Brain pericyte (primary cell): ENCODE data around the gene KLF5.
A peak's percentile ranks its signal among the peaks of the same experiment; 100 is the strongest.
"Not testable (repeated sequence)": the region's sequence is repeated elsewhere in the genome, so short reads cannot be mapped to it uniquely, and the experiment has no call there.

Experiments
- DNase-seq: peaks from one replicate; pipeline ENCODE4 v3.0.0-alpha.2; 2012; ENCODE audit warnings: low read depth, low spot score

The KLF5 gene

DNA sequence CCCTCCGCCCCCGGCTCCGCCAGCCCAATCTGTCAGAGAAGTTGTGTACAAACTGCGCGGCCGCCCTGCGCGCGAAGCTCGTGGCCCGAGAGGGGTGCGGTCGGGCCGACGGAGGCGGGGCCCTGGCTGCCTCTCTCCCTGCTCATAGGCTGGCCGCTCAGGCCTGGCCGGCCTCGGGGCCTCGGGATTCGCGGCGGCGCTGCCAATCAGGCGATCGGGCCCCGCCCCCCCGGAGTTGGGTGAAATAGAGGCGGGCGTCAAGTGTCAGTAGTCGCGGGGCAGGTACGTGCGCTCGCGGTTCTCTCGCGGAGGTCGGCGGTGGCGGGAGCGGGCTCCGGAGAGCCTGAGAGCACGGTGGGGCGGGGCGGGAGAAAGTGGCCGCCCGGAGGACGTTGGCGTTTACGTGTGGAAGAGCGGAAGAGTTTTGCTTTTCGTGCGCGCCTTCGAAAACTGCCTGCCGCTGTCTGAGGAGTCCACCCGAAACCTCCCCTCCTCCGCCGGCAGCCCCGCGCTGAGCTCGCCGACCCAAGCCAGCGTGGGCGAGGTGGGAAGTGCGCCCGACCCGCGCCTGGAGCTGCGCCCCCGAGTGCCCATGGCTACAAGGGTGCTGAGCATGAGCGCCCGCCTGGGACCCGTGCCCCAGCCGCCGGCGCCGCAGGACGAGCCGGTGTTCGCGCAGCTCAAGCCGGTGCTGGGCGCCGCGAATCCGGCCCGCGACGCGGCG lies at the start of gene KLF5:
TSS of gene KLF5 (plus strand) at position 270 of the 724 bp plus-strand sequence. CDS start at position 593, 323 bp downstream.
- peak; percentile 60 for DNase-seq

DNA sequence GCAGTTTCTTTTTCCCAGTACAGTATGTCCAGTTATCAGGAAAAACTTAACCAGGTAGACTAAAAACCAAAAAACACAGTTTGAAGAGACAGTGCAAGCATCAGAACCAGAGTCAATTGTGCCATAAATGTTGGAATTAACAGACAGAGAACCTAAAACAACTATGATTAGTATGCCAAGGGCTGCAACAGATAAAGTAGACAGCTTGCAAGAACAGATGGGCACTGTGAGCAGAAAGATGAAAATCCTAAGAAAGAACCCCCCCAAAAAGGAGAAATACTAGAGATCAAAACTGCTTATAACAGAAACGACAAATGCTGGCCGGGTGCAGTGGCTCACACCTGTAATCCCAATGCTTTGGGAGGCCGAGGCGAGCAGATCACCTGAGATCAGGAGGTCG lies 47.1 kb upstream of the KLF5 start:
- no peak for DNase-seq

GRCh38 chr13:73015805-73016204 lies 43.0 kb upstream of the KLF5 start:
- DNase-seq = no peak

DNA sequence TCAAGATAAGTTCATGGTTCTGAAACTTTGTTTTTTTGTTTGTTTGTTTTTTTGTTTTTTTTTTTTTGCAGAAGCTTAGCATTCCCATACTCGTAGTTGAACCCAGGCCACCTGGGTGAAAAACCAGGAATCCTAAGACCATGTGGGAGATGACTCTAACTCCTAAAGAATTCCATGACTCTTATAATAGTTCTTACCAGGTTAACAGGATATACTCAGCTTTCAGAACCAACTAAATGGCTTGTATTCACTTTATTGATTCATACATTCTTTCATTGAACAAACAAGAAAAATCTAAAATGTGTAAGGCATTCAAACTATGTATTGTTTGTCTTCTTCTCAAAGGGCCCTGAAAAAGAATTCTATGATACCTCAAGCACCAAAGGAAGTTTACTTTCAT lies 40.5 kb upstream of the KLF5 start:
- no peak for DNase-seq

GRCh38 chr13:73025217-73026012 lies 33.4 kb upstream of the KLF5 start:
- DNase-seq = no peak

DNA sequence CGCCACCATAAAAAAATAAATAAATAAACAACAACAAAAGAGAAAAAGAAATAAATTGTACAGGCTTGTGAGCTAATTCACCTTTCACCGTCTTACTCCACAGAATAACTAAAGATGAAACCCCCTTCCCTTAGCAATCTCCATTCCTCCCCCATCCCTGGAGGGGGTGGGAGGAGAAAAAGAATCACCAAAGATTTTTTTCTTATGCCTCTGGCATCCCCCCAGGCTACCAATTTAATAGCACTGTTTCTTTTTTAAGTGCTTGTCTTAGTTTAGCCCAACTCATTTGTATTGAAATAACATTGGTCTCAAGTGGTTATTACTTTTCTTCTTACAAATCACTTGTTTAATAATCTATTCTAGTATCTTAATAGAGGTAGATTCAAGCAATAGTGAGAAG lies 23.9 kb upstream of the KLF5 start:
- DNase-seq = no peak

DNA sequence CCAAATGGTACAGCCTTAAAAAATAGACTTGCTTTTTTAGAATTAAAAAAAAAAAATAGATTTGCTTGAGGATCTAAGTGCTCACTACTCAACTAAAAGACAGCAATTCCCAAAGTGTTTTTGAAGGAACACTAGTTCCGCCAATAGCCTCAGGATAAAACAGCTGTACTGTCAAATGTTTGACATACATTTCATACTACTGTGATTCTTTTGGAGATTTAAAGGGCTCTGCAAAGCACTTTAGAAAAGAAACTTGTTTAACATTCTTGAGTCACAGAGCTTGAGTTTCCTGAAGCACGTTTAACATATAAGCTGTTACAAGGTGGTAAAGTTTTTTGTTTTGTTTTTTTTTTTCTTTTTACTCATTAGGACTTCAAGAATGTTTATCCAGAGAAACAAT lies 23.1 kb upstream of the KLF5 start:
- no peak for DNase-seq

DNA sequence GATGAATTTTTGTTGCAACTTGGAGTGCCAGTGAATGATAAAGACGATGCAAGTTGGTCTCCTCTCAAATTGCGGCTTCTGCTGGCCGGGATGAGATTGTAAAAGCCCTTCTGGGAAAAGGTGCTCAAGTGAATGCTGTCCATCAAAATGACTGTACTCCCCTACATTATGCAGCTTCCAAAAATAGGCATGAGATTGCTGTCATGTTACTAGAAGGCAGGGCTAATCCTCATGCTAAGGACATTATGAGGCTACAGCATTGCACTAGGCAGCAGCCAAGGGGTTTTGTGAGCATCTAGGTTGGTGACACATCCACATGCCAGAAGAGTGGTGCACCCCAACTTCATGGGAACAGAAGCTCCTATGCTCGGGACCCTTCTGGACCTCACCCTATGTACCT lies 22.2 kb upstream of the KLF5 start:
- DNase-seq = no peak

- no peak for DNase-seq
Observed at GRCh38 chr13:73038064-73038463, 20.7 kb upstream of the KLF5 start.

GRCh38 chr13:73039201-73040108 lies 19.4 kb upstream of the KLF5 start:
- DNase-seq = no peak

DNA sequence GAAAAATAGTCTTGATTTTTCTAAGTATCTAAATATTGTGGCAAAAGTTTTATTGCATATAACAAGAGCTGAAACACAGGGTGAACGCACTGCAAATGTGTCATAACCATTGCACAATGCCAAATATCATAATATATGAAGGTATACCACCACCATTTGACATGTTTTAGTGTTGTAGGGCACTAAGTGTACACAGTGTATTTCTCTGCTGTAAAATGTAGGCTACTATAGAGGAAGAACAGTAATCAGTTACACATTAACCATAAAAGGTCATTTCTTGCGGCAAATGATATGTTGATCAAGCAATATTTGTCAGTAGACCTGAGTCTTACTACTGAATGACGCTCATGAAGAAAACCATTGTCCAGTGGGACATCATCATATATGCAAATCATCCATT lies 18.3 kb upstream of the KLF5 start:
- no peak for DNase-seq

- no peak for DNase-seq
Observed at GRCh38 chr13:73040968-73041596, 17.7 kb upstream of the KLF5 start.

- no peak for DNase-seq
Observed at GRCh38 chr13:73045031-73045430, 13.8 kb upstream of the KLF5 start.

DNA sequence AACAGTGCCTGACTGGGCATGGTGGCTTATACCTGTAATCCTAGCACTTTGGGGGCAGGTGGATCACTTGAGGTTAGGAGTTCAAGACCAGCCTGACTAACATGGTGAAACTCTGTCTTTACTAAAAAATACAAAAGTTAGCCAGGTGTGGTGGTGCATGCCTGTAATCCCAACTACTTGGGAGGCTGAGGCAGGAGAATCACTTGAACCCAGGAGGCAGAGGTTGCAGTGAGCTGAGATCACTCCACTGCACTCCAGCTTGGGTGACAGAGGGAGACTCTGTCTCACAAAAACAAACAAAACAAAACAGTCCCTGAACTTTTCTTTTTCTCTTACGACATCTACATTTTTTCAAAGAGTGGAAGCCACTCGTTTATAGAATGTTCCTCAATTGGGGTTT lies 10.2 kb upstream of the KLF5 start:
- DNase-seq = not testable (repeated sequence)

- DNase-seq = no peak
Observed at GRCh38 chr13:73054712-73055111, 4.1 kb upstream of the KLF5 start.

DNA sequence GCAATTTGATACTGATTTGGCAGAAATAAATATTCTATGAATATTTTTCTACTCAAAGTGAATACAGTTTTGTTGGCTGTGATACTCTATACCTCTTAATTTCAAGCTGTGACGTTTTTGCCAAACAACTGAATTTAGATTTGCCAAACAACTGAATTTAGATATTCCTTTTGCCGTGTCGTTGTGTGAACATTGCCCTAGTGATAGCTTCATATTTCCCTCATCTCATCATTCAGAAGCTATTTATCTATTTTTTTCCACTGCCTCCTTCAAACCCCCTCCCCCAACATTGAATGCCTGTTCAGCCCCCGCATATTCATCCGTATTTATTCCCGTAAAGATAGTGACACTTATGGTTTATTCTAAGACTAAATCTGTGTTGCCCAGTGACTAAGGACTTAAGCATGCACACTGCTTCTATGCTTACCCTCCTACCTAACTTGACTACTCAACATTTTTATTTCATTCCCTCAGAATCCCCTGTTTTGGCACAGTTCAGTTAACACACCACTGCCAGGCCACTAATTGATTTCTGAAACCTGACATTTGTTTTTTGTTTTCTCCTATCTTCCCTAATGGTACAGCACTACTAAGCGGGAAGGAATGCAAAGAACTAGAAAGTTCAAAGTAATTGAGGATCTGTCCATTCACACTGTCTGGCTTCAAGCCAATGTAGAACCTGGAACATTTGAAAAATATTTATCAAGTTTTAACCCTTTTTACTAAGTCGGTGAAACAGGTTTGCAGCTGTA lies 2.8 kb upstream of the KLF5 start:
- DNase-seq = no peak

DNA sequence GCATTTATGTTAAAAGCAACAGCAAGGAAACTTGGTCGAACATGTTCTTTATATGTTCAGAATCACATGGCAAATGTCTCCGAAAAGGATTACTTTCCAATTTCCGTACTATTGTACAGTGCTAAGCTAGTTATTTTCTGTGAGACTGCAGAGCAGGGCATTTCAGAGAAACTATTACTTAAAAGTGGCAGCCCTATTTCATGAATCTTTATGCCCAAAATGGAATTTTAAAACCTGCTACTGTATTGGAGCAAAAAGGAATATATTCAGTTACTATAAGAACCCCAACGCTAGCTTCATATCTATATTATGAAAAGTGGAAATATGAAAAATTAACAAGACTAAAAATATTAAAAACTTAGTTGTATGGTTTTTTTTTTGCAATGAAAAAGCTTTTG lies 2.2 kb upstream of the KLF5 start:
- no peak for DNase-seq

GRCh38 chr13:73057284-73058063 lies 1.3 kb upstream of the KLF5 start:
- no peak for DNase-seq

- DNase-seq = no peak
Observed at GRCh38 chr13:73058064-73058313, 816 bp upstream of the KLF5 start.

- no peak for DNase-seq
Observed at GRCh38 chr13:73058432-73058735, 421 bp upstream of the KLF5 start.
